ENCODE data around the gene MARK4. TPM values are rescaled to one million over a fixed set of nuclear protein-coding genes. Genes with fewer than 3 reads are reported as not detected.

The MARK4 gene
- total and polyA plus RNA-seq, 5 donors from 2014 or later = 0.38 to 61.0 (median 1.1) TPM

DNA sequence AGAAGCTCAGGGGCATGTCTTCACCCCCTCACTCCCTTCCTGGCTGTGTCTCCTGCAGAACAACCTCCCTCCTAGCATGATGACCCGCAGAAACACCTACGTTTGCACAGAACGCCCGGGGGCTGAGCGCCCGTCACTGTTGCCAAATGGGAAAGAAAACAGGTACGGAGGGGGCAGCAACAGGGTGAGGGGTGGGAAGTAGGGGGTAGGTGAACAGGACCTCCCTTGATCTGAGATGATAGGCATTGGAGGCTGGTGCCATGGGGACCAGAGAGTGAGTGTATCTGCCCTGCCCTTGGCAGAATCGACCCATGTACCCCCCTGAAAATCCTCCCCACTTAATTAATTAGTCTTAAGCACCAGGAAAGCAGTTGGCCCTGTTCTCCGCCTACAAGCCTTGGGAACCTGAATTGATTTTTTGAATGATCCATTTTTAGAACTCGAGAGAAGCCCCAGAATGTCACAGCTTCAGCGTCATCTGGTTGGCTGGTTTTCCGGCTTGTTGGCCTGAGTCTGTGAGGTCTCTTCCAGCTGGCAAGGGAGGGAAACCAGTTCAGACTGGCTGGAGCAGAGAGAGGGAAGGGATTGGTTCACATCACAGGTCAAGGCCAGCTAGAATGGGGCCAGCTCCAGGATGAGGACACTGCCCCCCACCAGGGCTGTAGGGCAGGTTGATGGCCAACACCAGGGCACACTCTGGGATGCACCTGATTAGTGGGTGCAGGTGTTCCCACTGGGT is 43.4 kb downstream of the MARK4 start:
- H3K36me3 ChIP-seq (ENCODE audit: control insufficient read depth, insufficient read depth, low read length) = peaks cover 35% of the 10 kb centered on the region
- H3K27ac Mint-ChIP-seq = no peak overlapping the region
- no peaks in the 10 kb centered on the region for H3K27me3 ChIP-seq (ENCODE audit: control insufficient read depth, insufficient read depth, low read length)
- H3K9me3 ChIP-seq (ENCODE audit: control insufficient read depth in 2 of 2, low read length in 2 of 2) = no peaks in the 10 kb centered on the region
- no peaks in the 10 kb centered on the region for H3K4me1 ChIP-seq (ENCODE audit: control insufficient read depth, insufficient read depth, low read length, poor library complexity, severe bottlenecking)
- no peaks in the 10 kb centered on the region for H3K4me1 Mint-ChIP-seq
- no peak overlapping the region for H3K4me3 ChIP-seq (ENCODE audit: low read depth, low read length)
- H3K27me3 Mint-ChIP-seq = no peaks in the 10 kb centered on the region
- DNase-seq = no peak
- no peak for ATAC-seq (ENCODE audit: low read depth in 2 of 2)
- H3K9me3 Mint-ChIP-seq = peaks cover 0 to 5% (median 1%) of the 10 kb centered on the region in 7 donors
- H3K4me3 Mint-ChIP-seq = no peak overlapping the region
- H3K36me3 Mint-ChIP-seq = peaks cover 35% of the 10 kb centered on the region
- no peak overlapping the region for H3K27ac ChIP-seq (ENCODE audit: insufficient read depth, low read length, poor library complexity, severe bottlenecking)

DNA sequence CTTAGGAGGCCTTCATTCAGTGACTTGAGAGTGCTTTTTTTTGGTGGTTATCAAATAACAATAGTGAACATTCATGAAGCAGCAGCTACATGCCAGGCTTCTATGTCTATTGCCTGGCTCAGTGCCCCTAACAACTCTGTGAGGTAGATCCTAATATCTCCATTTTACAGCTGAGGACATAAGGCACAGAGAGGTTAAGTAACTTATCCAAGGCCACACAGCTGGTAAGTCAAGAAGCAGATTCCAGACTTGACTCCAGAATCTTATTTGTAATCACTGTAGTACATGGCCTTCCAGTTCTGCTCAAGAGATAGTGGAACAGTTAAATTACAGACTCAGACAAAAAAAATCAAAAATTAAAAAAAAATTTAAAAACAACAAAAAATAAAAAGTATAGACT is 44.8 kb downstream of the MARK4 start:
- Histone ChIP-seq H3K9me3 (ENCODE audit: control insufficient read depth in 2 of 2, low read length in 2 of 2) (no peaks in the 10 kb centered on the region), H3K4me3 (ENCODE audit: low read depth, low read length) (no peak overlapping the region), H3K27me3 (ENCODE audit: control insufficient read depth, insufficient read depth, low read length) (no peaks in the 10 kb centered on the region), H3K36me3 (ENCODE audit: control insufficient read depth, insufficient read depth, low read length) (peaks cover 29% of the 10 kb centered on the region), H3K27ac (ENCODE audit: insufficient read depth, low read length, poor library complexity, severe bottlenecking) (no peak overlapping the region), H3K4me1 (ENCODE audit: control insufficient read depth, insufficient read depth, low read length, poor library complexity, severe bottlenecking) (no peaks in the 10 kb centered on the region)
- H3K27me3 Mint-ChIP-seq = no peaks in the 10 kb centered on the region
- H3K9me3 Mint-ChIP-seq = peaks cover 0 to 5% (median 1%) of the 10 kb centered on the region in 7 donors
- DNase-seq (no peak), ATAC-seq (ENCODE audit: low read depth in 2 of 2) (no peak)
- no peaks in the 10 kb centered on the region for H3K4me1 Mint-ChIP-seq
- H3K27ac Mint-ChIP-seq = no peak overlapping the region
- no peak overlapping the region for H3K4me3 Mint-ChIP-seq
- H3K36me3 Mint-ChIP-seq = peaks cover 43% of the 10 kb centered on the region

DNA sequence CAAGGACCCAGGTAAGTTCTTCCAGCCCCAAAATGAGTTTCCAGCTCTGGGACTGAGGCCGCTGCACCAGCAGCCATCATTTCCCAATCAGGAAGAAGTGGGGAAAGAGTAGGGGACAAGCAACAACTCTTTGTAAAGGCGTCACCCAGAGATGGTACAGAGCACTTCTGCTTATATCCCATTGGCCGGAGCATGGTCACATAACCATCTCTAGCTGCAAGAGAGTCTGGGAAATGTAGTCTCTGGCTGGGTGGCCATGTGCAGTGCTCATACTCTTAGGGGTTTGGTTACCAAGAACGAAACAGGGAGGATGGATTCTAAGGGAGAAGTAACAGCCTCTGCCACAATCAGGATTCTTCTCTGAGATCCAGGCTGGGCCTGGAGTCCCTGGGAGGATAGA is 45.3 kb downstream of the MARK4 start:
- peaks cover 42% of the 10 kb centered on the region for H3K36me3 Mint-ChIP-seq
- H3K27ac Mint-ChIP-seq = no peak overlapping the region
- H3K4me3 Mint-ChIP-seq = no peak overlapping the region
- H3K9me3 Mint-ChIP-seq = peaks cover 0 to 5% (median 1%) of the 10 kb centered on the region in 7 donors
- Histone ChIP-seq H3K36me3 (ENCODE audit: control insufficient read depth, insufficient read depth, low read length) (peaks cover 29% of the 10 kb centered on the region), H3K4me3 (ENCODE audit: low read depth, low read length) (no peak overlapping the region), H3K27ac (ENCODE audit: insufficient read depth, low read length, poor library complexity, severe bottlenecking) (no peak overlapping the region), H3K27me3 (ENCODE audit: control insufficient read depth, insufficient read depth, low read length) (no peaks in the 10 kb centered on the region), H3K4me1 (ENCODE audit: control insufficient read depth, insufficient read depth, low read length, poor library complexity, severe bottlenecking) (no peaks in the 10 kb centered on the region), H3K9me3 (ENCODE audit: control insufficient read depth in 2 of 2, low read length in 2 of 2) (no peaks in the 10 kb centered on the region)
- ATAC-seq (ENCODE audit: low read depth in 2 of 2) (no peak), DNase-seq (no peak)
- H3K27me3 Mint-ChIP-seq = no peaks in the 10 kb centered on the region
- H3K4me1 Mint-ChIP-seq = no peaks in the 10 kb centered on the region

DNA sequence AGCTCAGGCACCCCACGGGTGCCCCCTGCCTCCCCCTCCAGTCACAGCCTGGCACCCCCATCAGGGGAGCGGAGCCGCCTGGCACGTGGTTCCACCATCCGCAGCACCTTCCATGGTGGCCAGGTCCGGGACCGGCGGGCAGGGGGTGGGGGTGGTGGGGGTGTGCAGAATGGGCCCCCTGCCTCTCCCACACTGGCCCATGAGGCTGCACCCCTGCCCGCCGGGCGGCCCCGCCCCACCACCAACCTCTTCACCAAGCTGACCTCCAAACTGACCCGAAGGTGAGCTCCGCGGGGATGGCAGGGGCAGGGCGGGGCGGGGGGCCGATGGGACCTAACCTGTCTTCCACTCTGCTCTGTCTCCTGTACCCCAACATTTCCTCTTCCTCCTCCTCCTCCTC is 46.6 kb downstream of the MARK4 start:
- DNase-seq (no peak), ATAC-seq (ENCODE audit: low read depth in 2 of 2) (no peak)
- H3K36me3 ChIP-seq (ENCODE audit: control insufficient read depth, insufficient read depth, low read length) = peaks cover 23% of the 10 kb centered on the region
- no peak overlapping the region for H3K27ac ChIP-seq (ENCODE audit: insufficient read depth, low read length, poor library complexity, severe bottlenecking)
- H3K4me3 Mint-ChIP-seq = no peak overlapping the region
- H3K27ac Mint-ChIP-seq = no peak overlapping the region
- peaks cover 0 to 4% (median 0%) of the 10 kb centered on the region in 7 donors for H3K9me3 Mint-ChIP-seq
- H3K4me3 ChIP-seq (ENCODE audit: low read depth, low read length) = no peak overlapping the region
- no peaks in the 10 kb centered on the region for H3K9me3 ChIP-seq (ENCODE audit: control insufficient read depth in 2 of 2, low read length in 2 of 2)
- no peaks in the 10 kb centered on the region for H3K4me1 Mint-ChIP-seq
- H3K27me3 ChIP-seq (ENCODE audit: control insufficient read depth, insufficient read depth, low read length) = no peaks in the 10 kb centered on the region
- H3K27me3 Mint-ChIP-seq = no peaks in the 10 kb centered on the region
- H3K4me1 ChIP-seq (ENCODE audit: control insufficient read depth, insufficient read depth, low read length, poor library complexity, severe bottlenecking) = no peaks in the 10 kb centered on the region
- peaks cover 42% of the 10 kb centered on the region for H3K36me3 Mint-ChIP-seq

DNA sequence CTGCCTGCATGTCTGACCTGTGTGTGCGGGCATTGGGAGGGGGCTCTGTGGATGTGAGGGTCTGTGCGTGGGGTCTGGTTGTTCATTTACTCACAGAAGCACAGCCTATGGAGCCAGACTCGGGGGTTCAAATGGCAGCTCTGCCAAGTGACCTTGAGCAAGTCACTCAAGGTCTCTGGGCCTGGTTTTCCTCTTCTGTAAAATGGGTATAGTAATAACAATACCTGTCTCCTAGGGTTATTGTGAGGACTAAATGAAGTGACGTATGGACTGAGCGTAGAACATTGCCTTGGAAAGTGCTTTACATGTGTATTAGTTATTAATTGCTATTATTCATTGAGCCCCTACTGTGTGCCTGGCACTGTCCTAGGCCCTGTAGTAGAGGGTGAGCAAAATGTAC is 47.2 kb downstream of the MARK4 start:
- Mint-ChIP-seq H3K4me1 (no peaks in the 10 kb centered on the region), H3K4me3 (no peak overlapping the region), H3K27me3 (no peaks in the 10 kb centered on the region), H3K9me3 (peaks cover 0 to 5% (median 0%) of the 10 kb centered on the region in 7 donors), H3K27ac (no peak overlapping the region), H3K36me3 (peaks cover 40% of the 10 kb centered on the region)
- H3K9me3 ChIP-seq (ENCODE audit: control insufficient read depth in 2 of 2, low read length in 2 of 2) = no peaks in the 10 kb centered on the region
- H3K4me1 ChIP-seq (ENCODE audit: control insufficient read depth, insufficient read depth, low read length, poor library complexity, severe bottlenecking) = no peaks in the 10 kb centered on the region
- ATAC-seq (ENCODE audit: low read depth in 2 of 2) (no peak), DNase-seq (no peak)
- no peak overlapping the region for H3K4me3 ChIP-seq (ENCODE audit: low read depth, low read length)
- no peaks in the 10 kb centered on the region for H3K27me3 ChIP-seq (ENCODE audit: control insufficient read depth, insufficient read depth, low read length)
- H3K36me3 ChIP-seq (ENCODE audit: control insufficient read depth, insufficient read depth, low read length) = peaks cover 22% of the 10 kb centered on the region
- no peak overlapping the region for H3K27ac ChIP-seq (ENCODE audit: insufficient read depth, low read length, poor library complexity, severe bottlenecking)

DNA sequence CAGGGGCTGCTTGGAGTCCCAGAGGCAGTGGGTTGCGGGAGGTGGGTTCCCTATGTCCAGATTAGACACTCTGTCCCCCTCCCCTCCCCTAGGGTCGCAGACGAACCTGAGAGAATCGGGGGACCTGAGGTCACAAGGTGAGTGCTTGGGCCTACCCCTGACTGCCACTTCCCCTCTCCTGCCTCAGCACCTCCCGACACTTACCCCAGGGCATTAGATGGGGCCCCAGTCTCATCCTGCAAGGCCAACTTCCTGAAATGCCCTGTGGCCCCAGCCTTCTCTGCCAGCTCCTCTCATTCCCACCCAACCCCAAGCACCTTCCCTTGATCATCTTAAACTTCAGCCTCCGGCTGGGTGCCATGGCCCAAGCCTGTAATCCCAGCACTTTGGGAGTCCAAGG is 48.6 kb downstream of the MARK4 start:
- H3K27ac Mint-ChIP-seq = no peak overlapping the region
- ATAC-seq (ENCODE audit: low read depth in 2 of 2) = no peak
- H3K36me3 Mint-ChIP-seq = peaks cover 35% of the 10 kb centered on the region
- peaks cover 14% of the 10 kb centered on the region for H3K36me3 ChIP-seq (ENCODE audit: control insufficient read depth, insufficient read depth, low read length)
- peaks cover 0 to 7% (median 0%) of the 10 kb centered on the region in 4 donors for H3K4me1 Mint-ChIP-seq
- H3K4me3 ChIP-seq (ENCODE audit: low read depth, low read length) = no peak overlapping the region
- H3K9me3 Mint-ChIP-seq = peaks cover 0 to 5% (median 0%) of the 10 kb centered on the region in 7 donors
- no peaks in the 10 kb centered on the region for H3K27me3 ChIP-seq (ENCODE audit: control insufficient read depth, insufficient read depth, low read length)
- no peaks in the 10 kb centered on the region for H3K9me3 ChIP-seq (ENCODE audit: control insufficient read depth in 2 of 2, low read length in 2 of 2)
- no peaks in the 10 kb centered on the region for H3K4me1 ChIP-seq (ENCODE audit: control insufficient read depth, insufficient read depth, low read length, poor library complexity, severe bottlenecking)
- DNase-seq = no peak
- no peak overlapping the region for H3K4me3 Mint-ChIP-seq
- no peak overlapping the region for H3K27ac ChIP-seq (ENCODE audit: insufficient read depth, low read length, poor library complexity, severe bottlenecking)
- no peaks in the 10 kb centered on the region for H3K27me3 Mint-ChIP-seq

DNA sequence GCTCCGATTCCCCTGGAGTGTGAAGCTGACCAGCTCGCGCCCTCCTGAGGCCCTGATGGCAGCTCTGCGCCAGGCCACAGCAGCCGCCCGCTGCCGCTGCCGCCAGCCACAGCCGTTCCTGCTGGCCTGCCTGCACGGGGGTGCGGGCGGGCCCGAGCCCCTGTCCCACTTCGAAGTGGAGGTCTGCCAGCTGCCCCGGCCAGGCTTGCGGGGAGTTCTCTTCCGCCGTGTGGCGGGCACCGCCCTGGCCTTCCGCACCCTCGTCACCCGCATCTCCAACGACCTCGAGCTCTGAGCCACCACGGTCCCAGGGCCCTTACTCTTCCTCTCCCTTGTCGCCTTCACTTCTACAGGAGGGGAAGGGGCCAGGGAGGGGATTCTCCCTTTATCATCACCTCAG is 51.3 kb downstream of the MARK4 start:
- ATAC-seq (ENCODE audit: low read depth in 2 of 2) = no peak
- Mint-ChIP-seq H3K27ac (no peak overlapping the region), H3K36me3 (peaks cover 25% of the 10 kb centered on the region), H3K9me3 (peaks cover 0 to 5% (median 0%) of the 10 kb centered on the region in 7 donors), H3K4me1 (peaks cover 0 to 10% (median 0%) of the 10 kb centered on the region in 4 donors), H3K27me3 (no peaks in the 10 kb centered on the region), H3K4me3 (no peak overlapping the region)
- DNase-seq = no peak
- H3K27ac ChIP-seq (ENCODE audit: insufficient read depth, low read length, poor library complexity, severe bottlenecking) = no peak overlapping the region
- H3K4me1 ChIP-seq (ENCODE audit: control insufficient read depth, insufficient read depth, low read length, poor library complexity, severe bottlenecking) = no peaks in the 10 kb centered on the region
- H3K36me3 ChIP-seq (ENCODE audit: control insufficient read depth, insufficient read depth, low read length) = peaks cover 8% of the 10 kb centered on the region
- no peak overlapping the region for H3K4me3 ChIP-seq (ENCODE audit: low read depth, low read length)
- H3K9me3 ChIP-seq (ENCODE audit: control insufficient read depth in 2 of 2, low read length in 2 of 2) = no peaks in the 10 kb centered on the region
- no peaks in the 10 kb centered on the region for H3K27me3 ChIP-seq (ENCODE audit: control insufficient read depth, insufficient read depth, low read length)

Data from CD4-positive, CD25-positive, alpha-beta regulatory T cell (primary cell).